ENCODE results near the gene GRAP. TPM values are rescaled to one million over a fixed set of nuclear protein-coding genes. Genes with fewer than 3 reads are reported as not detected.

The GRAP gene
- total RNA-seq, 1 donor from 2014 or later: 0.29 TPM

DNA sequence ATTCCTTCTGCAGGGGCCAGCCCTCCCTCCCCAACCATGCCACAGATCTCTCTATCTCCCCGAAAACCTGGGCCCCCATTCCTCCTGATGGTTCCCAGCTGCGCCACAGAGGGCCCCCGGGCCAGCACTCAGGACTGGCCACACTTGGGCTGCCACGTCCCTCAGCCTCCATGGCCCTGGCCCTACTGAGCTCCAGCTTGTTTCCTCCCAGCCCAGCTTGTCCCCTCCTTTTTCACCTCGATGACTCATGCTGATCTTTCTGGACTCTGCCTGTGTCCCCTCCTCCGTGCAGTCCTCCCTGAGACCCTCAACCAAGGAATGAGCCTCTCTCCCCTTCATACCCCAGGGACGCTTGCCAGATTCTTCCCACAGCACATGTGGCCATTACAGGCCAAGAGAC is 31.3 kb downstream of the GRAP start:
- DNase-seq (ENCODE audit: low read depth): no peak
- H3K4me3 ChIP-seq (ENCODE audit: low read depth, low read length): no peak overlapping the region

DNA sequence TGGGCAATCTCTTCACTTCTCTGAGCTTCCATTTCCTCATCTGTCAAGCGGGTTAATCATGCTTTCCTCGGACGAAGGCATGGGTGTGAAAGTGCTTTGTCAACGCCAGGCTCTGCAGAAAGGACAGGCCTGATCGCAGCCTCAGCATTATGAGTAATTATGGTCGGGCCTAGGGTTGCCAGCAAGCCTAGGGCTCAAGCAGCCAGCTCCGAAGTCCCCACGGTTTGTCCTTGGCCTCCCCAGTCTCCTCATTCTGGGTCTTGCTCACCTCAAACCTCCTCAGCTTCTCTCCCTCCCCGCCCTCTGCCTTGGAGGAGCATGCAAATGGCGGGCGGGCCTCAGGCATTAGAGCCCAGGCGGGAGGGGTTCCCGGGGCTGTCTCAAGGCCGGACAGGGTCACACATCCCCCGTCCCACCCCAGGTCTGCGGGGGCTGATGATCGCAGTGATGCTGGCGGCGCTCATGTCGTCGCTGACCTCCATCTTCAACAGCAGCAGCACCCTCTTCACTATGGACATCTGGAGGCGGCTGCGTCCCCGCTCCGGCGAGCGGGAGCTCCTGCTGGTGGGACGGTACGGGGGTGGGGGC is 32.0 kb downstream of the GRAP start:
- DNase-seq (ENCODE audit: low read depth): no peak
- no peak overlapping the region for H3K4me3 ChIP-seq (ENCODE audit: low read depth, low read length)
- TF ChIP-seq, protein P1, sequence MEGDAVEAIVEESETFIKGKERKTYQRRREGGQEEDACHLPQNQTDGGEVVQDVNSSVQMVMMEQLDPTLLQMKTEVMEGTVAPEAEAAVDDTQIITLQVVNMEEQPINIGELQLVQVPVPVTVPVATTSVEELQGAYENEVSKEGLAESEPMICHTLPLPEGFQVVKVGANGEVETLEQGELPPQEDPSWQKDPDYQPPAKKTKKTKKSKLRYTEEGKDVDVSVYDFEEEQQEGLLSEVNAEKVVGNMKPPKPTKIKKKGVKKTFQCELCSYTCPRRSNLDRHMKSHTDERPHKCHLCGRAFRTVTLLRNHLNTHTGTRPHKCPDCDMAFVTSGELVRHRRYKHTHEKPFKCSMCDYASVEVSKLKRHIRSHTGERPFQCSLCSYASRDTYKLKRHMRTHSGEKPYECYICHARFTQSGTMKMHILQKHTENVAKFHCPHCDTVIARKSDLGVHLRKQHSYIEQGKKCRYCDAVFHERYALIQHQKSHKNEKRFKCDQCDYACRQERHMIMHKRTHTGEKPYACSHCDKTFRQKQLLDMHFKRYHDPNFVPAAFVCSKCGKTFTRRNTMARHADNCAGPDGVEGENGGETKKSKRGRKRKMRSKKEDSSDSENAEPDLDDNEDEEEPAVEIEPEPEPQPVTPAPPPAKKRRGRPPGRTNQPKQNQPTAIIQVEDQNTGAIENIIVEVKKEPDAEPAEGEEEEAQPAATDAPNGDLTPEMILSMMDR (conservative IDR thresholded peaks at IDR 0.05; ENCODE audit: low read depth, low read length): no peak

More for the DNA sequence above, 31.3 kb downstream of the GRAP start:
- TF ChIP-seq, protein P1 (conservative IDR thresholded peaks at IDR 0.05; ENCODE audit: low read depth, low read length): no peak

DNA sequence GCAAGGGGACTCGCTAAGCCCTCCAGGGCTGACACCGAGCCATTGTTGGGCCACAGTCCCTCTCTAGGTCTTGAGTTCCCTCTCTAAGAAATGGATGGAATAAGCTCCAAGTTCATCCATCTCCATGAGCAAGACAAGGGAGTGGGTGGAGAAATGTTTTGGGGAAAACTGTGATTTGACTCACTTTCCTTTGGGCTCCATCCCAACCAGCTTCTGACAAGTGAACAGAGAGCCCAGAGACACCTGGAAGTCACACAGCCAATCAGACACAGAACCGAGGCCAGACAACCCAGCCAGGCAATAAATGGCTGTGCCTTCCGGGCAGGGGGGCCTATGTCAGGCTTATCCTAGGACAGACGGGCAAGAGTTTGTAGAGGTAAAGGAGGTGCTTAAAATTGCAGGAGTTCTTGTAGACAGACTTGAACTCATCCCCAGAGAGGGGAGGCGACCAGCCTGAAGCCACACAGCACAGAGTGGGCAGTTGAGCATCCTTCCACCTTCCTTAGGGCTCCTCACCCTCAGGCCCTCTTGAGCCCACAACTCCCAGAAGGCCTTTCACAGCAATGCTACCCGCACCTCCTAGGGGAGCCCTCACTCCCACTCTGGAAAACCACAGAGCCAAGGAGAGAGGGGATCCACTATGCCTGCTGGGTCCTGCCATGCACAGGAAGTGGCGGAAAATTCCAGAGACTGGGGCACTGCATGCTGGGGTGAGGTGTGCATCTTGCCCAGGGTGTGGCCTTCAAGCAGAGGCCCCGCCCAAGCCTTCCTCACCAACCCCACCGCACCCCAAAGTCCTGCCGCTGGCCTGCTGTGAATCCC is 32.7 kb downstream of the GRAP start:
- H3K4me3 ChIP-seq (ENCODE audit: low read depth, low read length): no peak overlapping the region
- DNase-seq (ENCODE audit: low read depth): no peak
- TF ChIP-seq, protein P1 (conservative IDR thresholded peaks at IDR 0.05; ENCODE audit: low read depth, low read length): no peak

DNA sequence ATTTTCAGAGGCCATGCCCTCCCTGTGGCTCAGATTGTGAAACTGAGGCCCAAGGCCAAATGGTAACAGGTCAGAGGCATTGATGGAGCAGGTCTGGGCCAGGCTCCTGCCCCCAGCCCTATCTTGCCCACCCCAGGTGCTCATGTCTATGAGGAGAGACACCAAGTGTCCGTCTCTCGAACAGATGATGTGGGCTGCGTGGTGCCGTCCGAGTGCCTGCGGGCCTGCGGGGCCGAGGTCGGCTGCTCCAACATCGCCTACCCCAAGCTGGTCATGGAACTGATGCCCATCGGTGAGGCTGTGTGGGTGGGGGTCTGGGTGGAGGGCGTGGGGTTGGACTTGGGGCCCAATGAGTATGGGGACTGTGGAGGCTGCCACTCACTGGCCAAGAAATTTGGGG is 33.5 kb downstream of the GRAP start:
- DNase-seq (ENCODE audit: low read depth): no peak
- TF ChIP-seq, protein P1 (conservative IDR thresholded peaks at IDR 0.05; ENCODE audit: low read depth, low read length): no peak
- no peak overlapping the region for H3K4me3 ChIP-seq (ENCODE audit: low read depth, low read length)

DNA sequence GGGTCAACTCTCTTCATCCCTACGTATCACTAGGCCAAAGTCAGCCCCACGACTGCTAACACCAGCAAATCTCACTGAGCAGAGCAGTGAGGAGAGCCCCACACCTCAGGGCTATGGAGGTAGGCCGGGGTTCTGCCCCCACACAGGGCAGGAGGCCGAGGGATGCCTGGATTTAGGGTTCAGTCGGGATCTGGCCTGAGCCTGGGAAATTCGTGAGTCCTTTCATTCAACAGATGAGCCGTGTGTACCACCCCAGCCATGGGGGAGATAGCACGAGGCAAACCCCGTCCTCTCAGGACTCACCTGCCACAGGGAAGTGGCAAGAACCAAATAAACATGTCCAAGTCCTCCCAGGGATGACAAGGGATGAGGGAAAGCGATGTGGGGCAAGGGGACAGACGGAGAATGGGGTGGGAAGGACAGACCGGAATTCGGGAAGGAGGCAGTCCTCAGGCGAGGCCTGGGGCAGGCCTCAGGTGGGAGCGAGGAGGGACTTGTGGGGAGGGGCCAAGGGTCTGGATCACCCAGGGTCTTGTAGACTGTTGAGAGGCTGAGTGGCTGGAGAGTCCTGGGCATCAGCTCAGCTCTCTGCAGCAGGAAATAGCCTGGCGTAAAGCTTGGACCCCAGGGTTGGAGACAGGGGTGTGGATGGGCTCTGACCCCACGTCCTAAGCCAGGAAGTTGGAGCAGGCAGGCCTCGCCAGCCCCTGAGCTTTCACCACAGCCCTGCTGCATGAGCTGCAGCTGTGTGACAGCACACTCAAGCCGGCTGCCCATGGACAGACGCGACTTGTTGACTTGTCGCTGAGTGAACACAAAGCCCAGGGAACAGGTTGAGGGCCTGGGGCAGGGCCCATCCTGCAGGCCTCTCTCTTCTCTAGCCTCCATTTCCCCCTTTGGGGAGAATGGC is 34.3 kb downstream of the GRAP start:
- H3K4me3 ChIP-seq (ENCODE audit: low read depth, low read length): no peak overlapping the region
- TF ChIP-seq, protein P1 (conservative IDR thresholded peaks at IDR 0.05; ENCODE audit: low read depth, low read length): no peak
- DNase-seq (ENCODE audit: low read depth): no peak

DNA sequence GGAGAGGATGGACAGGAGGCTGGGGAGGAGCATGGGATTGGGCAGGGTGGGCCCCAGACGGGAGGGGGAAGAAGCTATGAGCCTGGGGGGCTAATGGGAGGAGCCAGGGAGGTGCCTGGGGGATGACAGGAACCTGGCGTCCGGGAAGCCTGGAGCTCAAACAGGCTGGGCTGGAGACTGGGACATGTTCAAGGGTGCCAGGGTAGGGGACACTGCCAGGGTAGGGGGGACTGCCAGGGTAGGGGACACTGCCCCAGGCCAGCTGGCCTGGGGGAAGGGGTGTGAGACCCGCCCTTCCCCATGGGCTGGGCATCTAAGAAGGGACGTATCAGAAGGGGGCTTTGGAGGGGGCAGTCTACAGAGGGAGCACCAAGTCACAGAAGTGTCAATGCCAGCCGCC is 35.2 kb downstream of the GRAP start:
- TF ChIP-seq, protein P1 (conservative IDR thresholded peaks at IDR 0.05; ENCODE audit: low read depth, low read length): no peak
- no peak for DNase-seq (ENCODE audit: low read depth)
- no peak overlapping the region for H3K4me3 ChIP-seq (ENCODE audit: low read depth, low read length)

Data from epithelial cell of proximal tubule (primary cell).